ENCODE measurements around the gene ARNT2.

DNA sequence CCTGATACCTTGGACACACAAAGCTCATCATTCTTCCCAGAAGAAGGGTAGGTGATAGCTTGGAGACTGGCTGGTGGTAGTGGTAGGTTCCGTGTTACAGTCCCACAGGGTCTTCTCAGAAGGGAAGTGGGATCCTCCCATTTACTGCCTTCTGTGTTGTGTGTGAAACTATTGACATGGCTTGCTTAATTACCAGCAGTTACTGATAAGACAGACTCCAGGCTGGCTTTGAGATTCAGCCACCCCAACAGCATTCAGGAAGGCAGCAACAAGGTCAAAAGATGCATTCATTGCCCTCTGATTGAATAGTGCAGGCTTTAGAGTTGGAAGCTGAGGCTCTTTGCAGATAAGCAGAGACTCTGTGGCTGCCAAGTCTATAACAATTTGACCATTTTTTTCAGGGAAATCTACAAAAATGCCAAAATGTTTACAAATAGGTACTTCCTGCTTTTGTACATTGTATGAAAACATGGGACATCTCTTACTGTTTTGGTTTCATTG is 7.7 kb downstream of the ARNT2 start:
- TF ChIP-seq CTCF (IDR thresholded peaks at IDR 0.05) (no peak), POLR2A (IDR thresholded peaks at IDR 0.05) (no peak)

Measured in testis (tissue), 2 donors.